Adipose tissue (tissue), 3 donors: Measurements from ENCODE around the gene EPO. TPM values are rescaled to one million over a fixed set of nuclear protein-coding genes. Genes with fewer than 3 reads are reported as not detected.

Experiments used
- H3K27ac ChIP-seq: one replicate; pipeline ENCODE4 v1.5.1; 2013; ENCODE audit warnings: low read depth, low read length
- WGBS, 3 donors: extraction: QIAGEN DNeasy Blood & Tissue Kit; methylation state at CpG; one replicate each; pipeline ENCODE4 v1.1.7; 2013; 5-methylcytosine and 5-hydroxymethylcytosine counted together
- polyA plus RNA-seq, 3 donors: library from polyadenylated mRNA; stranded (reverse); fragments of 200-250 nt; gene quantifications; one replicate each; pipeline ENCODE4 v1.2.3, GENCODE V29; 2013
- donor health status: healthy with polysubstance abuse.
- donor health status: Bipolar disorder and iron deficiency.
- donor health status: healthy.

The EPO gene
- polyA plus RNA-seq: 1 to 10 TPM in 1 of 3 donors, under 1 TPM in 1, not detected in 1; 0.06 to 4.4 TPM

- H3K27ac ChIP-seq: no peak within 1 kb of the TSS
- 2 to 12% (median 3%) methylated on average over 21 of the region's 21 CpGs for WGBS, 3 donors
Measured at GRCh38 chr7:100720279-100720670, at the start of gene EPO. Gene EPO (plus strand): TSS chr7:100720468. CDS start chr7:100720981, 513 bp downstream.

DNA sequence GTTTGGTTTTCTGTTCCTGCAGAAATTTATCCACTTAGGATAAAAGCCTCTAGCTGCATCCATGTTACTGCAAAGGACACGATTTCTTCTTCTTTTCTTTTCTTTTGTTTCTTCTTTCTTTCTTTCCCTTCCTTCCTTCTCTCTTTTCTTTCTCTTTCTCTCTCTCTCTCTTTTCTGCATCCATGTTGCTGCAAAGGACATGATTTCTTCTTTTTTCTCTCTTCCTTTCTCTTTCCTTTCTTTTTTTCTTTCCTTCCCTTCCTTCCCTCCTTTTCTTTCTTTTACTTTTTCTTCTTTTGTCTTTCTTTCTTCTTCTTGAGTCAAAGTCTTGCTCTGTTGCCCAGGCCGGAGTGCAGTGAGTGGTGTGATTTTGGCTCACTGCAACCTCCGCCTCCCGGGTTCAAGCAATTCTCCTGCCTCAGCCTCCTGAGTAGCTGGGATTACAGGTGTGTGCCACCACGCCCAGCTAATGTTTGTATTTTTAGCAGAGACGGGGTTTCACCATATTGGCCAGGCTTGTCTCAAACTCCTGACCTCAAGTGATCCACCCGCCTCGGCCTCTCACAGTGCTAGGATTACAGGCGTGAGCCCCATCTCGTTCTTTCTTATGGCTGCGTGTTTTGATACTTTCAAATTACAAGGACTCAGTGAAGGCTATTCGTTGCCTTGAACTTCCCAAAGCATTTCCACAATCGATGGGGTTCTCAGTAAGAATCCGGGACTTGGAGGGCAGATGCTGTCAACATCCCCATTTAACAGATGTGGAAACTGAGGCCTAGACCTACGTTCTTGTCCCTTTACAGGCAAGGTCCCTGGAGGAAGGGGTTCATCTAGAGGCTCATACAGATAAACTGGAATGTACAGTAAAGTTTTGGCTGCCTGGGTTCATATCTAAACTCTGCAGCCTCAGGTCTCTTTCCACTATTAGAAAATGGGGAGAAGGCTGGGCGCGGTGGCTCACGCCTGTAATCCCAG is 48.6 kb upstream of the EPO start:
- H3K27ac ChIP-seq: no peak overlapping the region
- WGBS, 3 donors: 92 to 94% (median 93%) methylated on average over 18 of the region's 18 CpGs

- WGBS, 3 donors: 0% methylated on average over 42 to 65 of the region's 65 CpGs
- H3K27ac ChIP-seq: peak within 1 kb of the TSS; percentile 96
Measured at GRCh38 chr7:100673302-100673941, 46.8 kb upstream of the EPO start, which contains the start of gene GNB2. Gene GNB2 (plus strand): TSS chr7:100673740. CDS start chr7:100676266, 2,526 bp downstream.

GRCh38 chr7:100673942-100674410 is 46.3 kb upstream of the EPO start:
- H3K27ac ChIP-seq: peak overlapping the region; percentile 96
- 1% methylated on average over 32 to 34 of the region's 34 CpGs for WGBS, 3 donors

GRCh38 chr7:100674411-100675104 is 45.7 kb upstream of the EPO start:
- WGBS, 3 donors: 0% methylated on average over 38 to 43 of the region's 43 CpGs
- H3K27ac ChIP-seq: peak overlapping the region; percentile 96

DNA sequence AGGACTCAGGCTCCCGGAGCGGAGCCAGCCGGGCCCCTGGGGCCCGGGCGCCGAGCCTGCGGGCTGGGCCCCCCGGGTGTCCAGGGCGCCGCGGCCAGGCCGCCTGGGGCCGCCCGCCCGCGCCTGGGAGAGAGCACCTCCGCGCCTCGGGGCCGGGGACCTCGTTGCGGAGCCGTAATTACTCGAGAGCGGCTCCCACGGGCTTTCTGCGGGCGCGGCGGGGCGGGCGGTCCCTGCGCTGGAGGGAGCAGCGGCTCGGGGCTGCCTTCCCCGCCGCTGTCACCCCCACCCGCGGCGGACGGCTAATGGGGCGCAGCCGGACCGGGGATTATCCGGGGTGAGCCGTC is 45.2 kb upstream of the EPO start:
- 0% methylated on average over 37 to 46 of the region's 46 CpGs for WGBS, 3 donors
- H3K27ac ChIP-seq: peak overlapping the region; percentile 96

GRCh38 chr7:100675581-100676350 is 44.5 kb upstream of the EPO start:
- 1 to 6% (median 2%) methylated on average over 39 to 59 of the region's 59 CpGs for WGBS, 3 donors

DNA sequence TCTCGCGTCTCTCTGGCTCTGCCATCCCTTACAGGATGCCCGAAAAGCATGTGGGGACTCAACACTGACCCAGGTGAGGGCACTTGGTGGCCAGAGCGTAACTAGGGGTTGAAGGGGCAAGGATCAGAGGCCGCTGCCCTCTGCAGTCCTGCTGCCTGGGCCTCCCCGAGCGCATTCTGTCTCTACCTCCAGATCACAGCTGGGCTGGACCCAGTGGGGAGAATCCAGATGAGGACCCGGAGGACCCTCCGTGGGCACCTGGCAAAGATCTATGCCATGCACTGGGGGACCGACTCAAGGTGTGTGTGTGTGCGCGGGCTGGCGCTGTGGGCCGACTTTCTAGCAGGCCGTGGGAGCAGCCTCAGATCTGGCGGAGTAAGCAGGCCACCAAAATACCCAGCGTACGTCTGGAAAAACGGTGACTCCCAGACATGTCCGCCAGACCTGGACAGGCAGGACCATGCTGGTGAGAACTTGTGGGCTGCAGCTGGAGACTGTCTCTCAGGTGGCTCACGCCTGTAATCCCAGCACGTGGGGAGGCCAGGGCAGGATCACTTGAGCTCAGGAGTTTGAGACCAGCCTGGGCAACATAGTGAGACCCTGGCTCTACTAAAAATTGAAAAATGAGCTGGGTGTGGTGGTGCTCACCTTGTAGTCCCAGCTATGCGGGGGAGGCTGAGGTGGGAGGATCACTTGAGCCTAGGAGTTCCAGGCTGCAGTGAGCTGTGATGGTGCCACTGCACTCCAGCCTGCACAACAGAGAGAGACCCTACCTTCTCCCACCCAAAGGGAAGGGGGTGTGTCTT is 43.6 kb upstream of the EPO start:
- WGBS, 3 donors: 81 to 85% (median 81%) methylated on average over 23 of the region's 23 CpGs
- peak overlapping the region; percentile 40 for H3K27ac ChIP-seq

More at GRCh38 chr7:100675581-100676350, 44.5 kb upstream of the EPO start:
- H3K27ac ChIP-seq: peak overlapping the region; percentile 96

DNA sequence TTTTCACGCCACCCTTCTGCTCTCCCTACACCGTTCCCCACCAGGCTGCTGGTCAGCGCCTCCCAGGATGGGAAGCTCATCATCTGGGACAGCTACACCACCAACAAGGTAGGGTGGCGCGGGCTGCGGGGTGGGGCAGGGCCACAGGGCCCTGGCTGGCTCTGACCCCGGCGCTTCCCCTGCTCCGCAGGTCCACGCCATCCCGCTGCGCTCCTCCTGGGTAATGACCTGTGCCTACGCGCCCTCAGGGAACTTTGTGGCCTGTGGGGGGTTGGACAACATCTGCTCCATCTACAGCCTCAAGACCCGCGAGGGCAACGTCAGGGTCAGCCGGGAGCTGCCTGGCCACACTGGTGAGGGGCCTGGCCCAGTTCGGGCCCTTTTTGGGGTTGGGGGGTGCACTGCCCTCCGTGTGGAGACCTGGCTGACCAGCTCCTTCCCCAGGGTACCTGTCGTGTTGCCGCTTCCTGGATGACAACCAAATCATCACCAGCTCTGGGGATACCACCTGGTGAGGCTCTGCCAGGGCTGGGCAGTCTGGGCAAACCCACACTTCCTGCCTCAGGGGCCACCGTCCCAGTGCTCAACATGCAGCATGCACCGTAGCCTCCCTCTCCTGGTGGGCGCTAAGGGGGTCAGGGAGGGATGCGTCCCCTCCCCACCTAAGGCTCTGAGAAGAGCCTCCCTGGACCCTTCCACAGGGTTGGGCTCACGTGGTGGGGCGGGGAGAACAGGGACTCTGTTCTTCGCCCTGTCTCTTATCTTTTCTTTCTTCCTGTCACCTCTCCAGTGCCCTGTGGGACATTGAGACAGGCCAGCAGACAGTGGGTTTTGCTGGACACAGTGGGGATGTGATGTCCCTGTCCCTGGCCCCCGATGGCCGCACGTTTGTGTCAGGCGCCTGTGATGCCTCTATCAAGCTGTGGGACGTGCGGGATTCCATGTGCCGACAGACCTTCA is 42.7 kb upstream of the EPO start:
- no peak overlapping the region for H3K27ac ChIP-seq
- WGBS, 3 donors: 88 to 91% (median 90%) methylated on average over 33 to 36 of the region's 36 CpGs

DNA sequence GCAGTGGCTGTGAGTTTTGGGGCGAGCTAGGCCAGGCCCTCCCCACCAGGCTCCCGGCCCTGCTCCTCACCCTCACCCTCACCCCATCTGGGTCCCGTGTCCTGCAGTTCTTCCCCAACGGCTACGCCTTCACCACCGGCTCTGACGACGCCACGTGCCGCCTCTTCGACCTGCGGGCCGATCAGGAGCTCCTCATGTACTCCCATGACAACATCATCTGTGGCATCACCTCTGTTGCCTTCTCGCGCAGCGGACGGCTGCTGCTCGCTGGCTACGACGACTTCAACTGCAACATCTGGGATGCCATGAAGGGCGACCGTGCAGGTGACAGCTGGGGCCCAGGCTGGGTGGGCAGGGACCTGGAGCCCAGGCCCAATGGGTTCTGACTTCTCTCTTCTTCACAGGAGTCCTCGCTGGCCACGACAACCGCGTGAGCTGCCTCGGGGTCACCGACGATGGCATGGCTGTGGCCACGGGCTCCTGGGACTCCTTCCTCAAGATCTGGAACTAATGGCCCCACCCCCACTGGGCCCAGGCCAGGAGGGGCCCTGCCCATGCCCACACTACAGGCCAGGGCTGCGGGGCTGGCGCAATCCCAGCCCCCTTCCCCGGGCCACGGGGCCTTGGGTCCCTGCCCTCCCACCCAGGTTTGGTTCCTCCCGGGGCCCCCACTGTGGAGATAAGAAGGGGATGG is 41.8 kb upstream of the EPO start:
- H3K27ac ChIP-seq: no peak overlapping the region
- WGBS, 3 donors: 75 to 76% (median 75%) methylated on average over 35 of the region's 35 CpGs

DNA sequence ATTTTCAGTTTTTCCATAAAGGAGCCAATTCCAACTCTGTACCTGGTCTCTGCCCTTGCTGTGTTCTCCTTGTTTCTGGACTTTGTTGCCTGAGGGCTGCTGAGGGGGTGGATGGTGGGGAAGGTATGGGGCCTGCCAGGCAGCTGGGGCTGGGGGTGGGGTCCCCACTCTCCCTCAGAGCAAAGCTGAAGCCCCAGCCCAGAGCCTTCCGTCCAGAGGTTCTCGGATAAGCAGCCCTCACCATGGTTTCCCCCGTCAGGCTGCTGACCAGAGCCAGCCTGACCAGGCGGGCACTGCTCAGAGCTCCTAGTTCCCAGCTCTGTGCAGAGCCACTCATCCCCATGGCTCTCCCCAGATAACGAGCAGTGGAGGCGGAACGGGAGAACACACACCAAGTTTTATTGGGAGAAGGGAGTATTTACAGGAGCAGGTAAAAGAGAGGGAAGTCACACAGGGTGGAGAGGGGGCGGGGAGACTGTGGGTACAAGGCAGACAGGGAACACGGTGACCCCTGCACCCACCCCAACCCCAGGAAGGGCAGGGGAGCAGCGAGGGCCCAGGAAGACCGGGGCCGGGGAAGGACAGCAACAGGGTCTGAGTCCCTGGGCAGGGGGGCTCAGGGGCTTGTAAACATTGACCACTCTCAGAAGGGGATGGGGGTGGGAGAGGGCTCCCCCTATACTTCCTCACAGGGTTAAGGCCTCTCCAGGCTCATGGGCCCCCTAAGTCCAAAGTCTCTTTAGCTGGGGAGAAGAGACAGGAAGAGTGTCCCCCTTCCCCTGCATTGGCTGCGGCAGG is 40.9 kb upstream of the EPO start:
- WGBS, 3 donors: 71 to 81% (median 79%) methylated on average over 12 to 13 of the region's 13 CpGs
- H3K27ac ChIP-seq: no peak overlapping the region

DNA sequence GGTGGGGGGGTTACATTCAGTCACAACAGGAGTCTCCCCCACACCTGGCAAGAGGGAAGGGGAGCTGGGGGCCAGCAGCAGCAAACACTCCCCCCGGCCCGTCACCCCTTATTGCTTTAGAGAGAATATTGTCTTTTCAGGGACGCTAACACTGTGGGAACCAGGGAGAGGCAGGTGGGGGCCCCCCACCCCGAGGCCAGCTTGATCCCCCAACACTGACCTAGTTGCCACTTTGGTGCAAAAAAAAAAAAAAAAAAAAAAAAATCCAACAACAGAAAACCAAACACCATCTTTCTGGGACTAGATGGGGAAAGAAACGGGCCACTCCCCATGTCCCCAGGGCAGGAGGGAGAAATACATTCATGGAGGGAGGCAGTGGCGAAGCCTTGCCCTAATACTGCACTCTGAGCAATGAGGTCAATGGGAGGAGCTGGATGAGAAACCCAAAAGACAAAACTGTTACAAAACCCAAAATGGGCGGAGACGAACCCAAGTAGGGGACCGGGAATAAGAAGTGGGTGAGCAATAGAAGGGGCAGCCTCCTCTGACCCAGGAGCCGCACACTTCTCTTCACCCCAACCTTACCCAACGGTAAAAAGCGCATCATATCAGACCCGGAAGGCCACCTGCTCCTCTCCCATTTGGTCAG is 40.2 kb upstream of the EPO start:
- no peak overlapping the region for H3K27ac ChIP-seq
- WGBS, 3 donors: 50 to 75% (median 58%) methylated on average over 13 of the region's 13 CpGs

GRCh38 chr7:100680576-100681271 is 39.5 kb upstream of the EPO start:
- no peak overlapping the region for H3K27ac ChIP-seq
- 78 to 83% (median 81%) methylated on average over 18 of the region's 18 CpGs for WGBS, 3 donors
